Measurements from ENCODE around the gene FNBP1. TPM values are rescaled to one million over a fixed set of nuclear protein-coding genes. Genes with fewer than 3 reads are reported as not detected.

FNBP1 gene
- total and polyA plus RNA-seq, 8 donors, result 5.3 to 18.5 (median 7.1) TPM

DNA sequence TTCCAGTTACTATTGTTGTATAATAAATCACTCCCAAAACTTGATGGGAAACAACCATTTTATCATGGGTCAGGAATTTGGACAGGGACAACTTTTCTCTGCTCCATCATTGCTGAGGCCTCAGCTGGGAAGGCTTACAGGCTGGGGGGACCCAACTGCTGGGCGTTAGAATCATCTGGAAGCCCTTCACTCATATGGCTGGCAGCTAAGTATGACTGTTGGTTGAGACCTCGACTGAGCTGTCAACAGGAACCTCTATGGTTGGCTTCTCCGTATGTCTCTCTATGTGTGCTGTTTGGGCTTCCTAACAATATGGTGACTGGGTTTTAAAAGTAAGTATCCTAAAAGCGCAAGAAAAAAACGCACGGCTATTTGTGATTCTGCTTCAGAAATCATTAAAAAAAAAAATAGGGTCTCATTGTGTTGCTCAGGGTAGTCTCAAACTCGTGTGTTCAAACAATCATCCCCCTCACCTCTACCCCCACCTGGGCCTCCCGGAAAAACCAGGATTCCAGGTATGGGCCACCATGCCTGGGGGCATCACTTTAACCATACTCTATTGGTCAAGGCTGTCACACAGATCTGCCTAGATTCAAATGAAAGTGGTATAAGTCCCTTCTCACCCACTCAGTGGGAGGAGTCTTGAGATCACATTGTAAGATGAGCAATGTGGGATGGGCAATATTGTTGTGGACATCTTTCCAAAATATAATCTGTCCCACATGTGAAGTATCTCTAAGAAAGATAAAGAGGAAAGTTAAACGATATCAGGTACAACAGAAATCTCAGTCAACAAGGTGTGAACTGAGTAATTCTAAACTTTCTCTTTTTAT lies 15.2 kb downstream of the FNBP1 start:
- H3K27me3 ChIP-seq, result no peaks in the 10 kb centered on the region
- no peak overlapping the region for H3K27ac ChIP-seq
- peaks cover 0 to 14% (median 0%) of the 10 kb centered on the region in 3 donors for H3K4me1 ChIP-seq
- H3K4me3 ChIP-seq, result no peak overlapping the region
- DNase-seq (no peak), FAIRE-seq (no peak), ATAC-seq (no peak)
- no peaks in the 10 kb centered on the region for H3K9me3 ChIP-seq
- WGBS, 2 donors, result 80 to 86% methylated on average over 9 of the region's 9 CpGs
- intact Hi-C loops (cut with DNase I), result no loop called here
- H3K36me3 ChIP-seq, result no peaks in the 10 kb centered on the region
- TF ChIP-seq, protein P1, sequence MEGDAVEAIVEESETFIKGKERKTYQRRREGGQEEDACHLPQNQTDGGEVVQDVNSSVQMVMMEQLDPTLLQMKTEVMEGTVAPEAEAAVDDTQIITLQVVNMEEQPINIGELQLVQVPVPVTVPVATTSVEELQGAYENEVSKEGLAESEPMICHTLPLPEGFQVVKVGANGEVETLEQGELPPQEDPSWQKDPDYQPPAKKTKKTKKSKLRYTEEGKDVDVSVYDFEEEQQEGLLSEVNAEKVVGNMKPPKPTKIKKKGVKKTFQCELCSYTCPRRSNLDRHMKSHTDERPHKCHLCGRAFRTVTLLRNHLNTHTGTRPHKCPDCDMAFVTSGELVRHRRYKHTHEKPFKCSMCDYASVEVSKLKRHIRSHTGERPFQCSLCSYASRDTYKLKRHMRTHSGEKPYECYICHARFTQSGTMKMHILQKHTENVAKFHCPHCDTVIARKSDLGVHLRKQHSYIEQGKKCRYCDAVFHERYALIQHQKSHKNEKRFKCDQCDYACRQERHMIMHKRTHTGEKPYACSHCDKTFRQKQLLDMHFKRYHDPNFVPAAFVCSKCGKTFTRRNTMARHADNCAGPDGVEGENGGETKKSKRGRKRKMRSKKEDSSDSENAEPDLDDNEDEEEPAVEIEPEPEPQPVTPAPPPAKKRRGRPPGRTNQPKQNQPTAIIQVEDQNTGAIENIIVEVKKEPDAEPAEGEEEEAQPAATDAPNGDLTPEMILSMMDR (IDR thresholded peaks at IDR 0.05), result no peak

DNA sequence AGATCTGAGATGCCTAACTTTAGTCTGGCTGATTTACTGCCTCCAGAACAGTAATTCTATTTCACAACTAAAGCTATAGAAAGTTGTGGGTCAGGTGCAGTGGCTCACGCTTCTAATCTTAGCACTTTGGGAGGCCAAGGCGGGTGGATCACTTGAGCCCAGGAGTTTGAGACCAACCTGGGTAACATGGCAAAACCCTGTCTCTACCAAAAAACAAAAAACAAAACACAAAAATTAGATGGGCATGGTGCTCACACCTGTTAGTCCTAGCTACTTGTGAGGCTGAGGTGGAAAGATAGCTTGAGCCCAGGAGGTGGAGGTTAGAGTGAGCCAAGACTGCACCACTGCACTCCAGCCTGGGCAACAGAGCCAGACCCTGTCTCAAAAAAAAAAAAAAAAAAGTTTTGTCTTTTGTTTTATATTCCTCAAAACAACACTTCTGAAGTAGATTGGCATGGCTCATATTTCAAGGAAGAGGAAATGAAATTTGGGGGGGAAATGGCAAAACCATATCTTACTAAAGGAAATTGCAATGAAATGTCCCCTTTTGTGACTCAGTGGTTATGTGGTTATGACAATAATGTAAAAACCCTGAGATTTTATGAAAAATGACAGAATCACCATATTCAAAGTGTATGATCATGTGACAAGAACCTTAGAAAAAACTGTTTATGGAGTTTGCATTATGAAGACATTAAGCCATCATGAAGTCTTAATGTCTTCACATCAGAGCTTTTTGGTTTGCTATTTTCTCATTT lies 16.2 kb downstream of the FNBP1 start:
- 94% methylated on average over 2 of the region's 2 CpGs for WGBS, 2 donors

DNA sequence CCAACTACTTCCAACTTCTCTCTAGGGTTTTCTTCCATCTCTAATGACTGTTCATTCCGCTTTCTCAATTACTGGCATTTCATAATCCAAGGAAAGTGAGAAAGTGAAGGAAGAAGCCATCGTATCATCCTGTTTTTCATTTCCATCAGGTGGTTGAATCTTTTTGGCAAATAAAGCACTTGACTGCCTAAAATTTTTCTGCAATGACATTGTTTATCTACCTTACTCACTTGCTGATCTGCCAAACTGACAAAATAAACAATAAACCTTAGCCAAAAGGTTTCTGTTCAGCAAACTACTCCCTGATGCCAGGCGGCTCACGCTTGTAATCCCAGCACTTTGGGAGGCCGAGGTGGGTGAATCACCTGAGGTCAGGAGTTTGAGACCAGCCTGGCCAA lies 18.4 kb downstream of the FNBP1 start:
- ATAC-seq (peak in 3 of 4 donors; percentile 38 to 46 (median 45)), DNase-seq (no peak), FAIRE-seq (no peak)
- 59 to 65% methylated on average over 5 of the region's 5 CpGs for WGBS, 2 donors
- H3K27ac ChIP-seq, result no peak overlapping the region
- no peaks in the 10 kb centered on the region for H3K27me3 ChIP-seq
- no peak overlapping the region for H3K4me3 ChIP-seq
- TF ChIP-seq, protein P1 (IDR thresholded peaks at IDR 0.05), result no peak
- intact Hi-C loops (cut with DNase I), result no loop called here
- peaks cover 0 to 14% (median 0%) of the 10 kb centered on the region in 3 donors for H3K4me1 ChIP-seq
- no peaks in the 10 kb centered on the region for H3K9me3 ChIP-seq
- H3K36me3 ChIP-seq, result no peaks in the 10 kb centered on the region

More for the DNA sequence above, 16.2 kb downstream of the FNBP1 start:
- Histone ChIP-seq H3K4me3 (no peak overlapping the region), H3K4me1 (peaks cover 0 to 14% (median 0%) of the 10 kb centered on the region in 3 donors), H3K27me3 (no peaks in the 10 kb centered on the region), H3K9me3 (no peaks in the 10 kb centered on the region), H3K27ac (no peak overlapping the region), H3K36me3 (no peaks in the 10 kb centered on the region)
- FAIRE-seq, result no peak
- no peak for ATAC-seq
- DNase-seq, result no peak
- intact Hi-C loops (cut with DNase I), result no loop called here
- TF ChIP-seq, protein P1 (IDR thresholded peaks at IDR 0.05), result no peak

DNA sequence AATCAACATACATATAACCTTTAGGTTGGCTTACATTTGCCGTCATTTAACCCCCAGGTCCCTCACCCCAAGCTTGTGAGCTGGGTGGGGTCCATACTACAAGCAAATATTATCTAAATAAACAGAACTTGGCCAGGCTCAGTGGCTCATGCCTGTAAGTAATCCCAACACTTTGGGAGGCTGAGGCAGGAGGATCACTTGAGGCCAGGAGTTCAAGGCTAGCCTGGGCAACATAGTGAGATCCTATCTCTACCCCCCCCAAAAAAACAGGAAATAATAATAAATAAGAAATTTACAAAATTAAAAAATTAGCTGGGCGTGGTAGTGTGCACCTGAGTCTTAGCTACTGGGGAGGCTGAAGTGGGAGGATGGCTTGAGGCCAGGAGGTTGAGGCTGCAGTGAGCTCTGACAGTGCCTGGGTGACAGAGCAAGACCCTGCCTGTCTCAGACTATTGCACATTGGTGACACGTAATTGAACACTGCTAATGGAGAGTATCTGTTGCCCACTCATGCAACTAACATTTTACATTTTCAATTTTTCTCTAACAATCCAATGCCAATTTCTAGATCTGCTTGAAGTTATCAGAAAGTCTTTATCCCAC lies 18.9 kb downstream of the FNBP1 start:
- intact Hi-C loops (cut with DNase I), result no loop called here
- TF ChIP-seq, protein P1 (IDR thresholded peaks at IDR 0.05), result no peak
- FAIRE-seq (no peak), DNase-seq (no peak), ATAC-seq (no peak)
- Histone ChIP-seq H3K4me1 (peaks cover 0 to 12% (median 0%) of the 10 kb centered on the region in 3 donors), H3K36me3 (no peaks in the 10 kb centered on the region), H3K4me3 (no peak overlapping the region), H3K27me3 (no peaks in the 10 kb centered on the region), H3K27ac (no peak overlapping the region), H3K9me3 (no peaks in the 10 kb centered on the region)
- 95 to 100% methylated on average over 3 of the region's 3 CpGs for whole genome bisulfite sequencing, 2 donors

Data from pancreas (tissue), 10 donors.